GM18511 (cell line): ENCODE measurements around the gene NPPC.
"Not testable (repeated sequence)": the region's sequence is repeated elsewhere in the genome, so short reads cannot be mapped to it uniquely, and the experiment has no call there.

Source experiments
- ATAC-seq: cut with Tn5 transposase; IDR thresholded peaks from one replicate; pipeline ENCODE4 v1.9.1; 2021; ENCODE audit warnings: mild to moderate bottlenecking, moderate library complexity; ENCODE audit not compliant: unreplicated experiment

The NPPC gene, protein sequence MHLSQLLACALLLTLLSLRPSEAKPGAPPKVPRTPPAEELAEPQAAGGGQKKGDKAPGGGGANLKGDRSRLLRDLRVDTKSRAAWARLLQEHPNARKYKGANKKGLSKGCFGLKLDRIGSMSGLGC

DNA sequence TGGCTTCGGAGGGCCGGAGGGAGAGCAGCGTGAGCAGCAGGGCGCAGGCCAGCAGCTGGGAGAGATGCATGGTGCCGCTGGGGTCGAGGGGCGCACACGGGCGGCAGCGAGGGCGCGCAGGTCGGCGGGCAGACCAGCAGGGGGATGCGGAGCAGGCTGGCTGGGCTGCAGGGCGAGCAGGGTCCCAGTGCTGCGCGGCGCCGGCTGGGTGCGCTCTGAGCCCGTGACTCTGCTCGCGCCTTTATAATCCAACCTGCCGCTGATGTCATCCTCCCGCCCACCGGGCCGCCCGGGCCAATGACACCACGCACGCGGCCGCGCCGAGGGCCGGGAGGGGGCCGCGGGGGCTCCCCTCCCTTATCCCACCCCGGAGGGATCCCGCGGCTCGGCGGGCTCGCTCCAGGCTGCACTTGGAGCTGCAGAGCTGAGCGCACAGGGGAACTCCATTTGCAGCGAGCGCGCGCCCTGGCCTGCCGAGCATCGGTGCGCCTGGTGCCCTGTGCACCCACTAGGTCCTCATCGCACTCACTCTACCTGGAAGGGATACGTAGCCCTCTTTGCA is at the start of gene NPPC:
TSS of gene NPPC (minus strand) at position 217 of the 562 bp plus-strand sequence. CDS start at position 70, 147 bp downstream.
- ATAC-seq, result peak; percentile 64

DNA sequence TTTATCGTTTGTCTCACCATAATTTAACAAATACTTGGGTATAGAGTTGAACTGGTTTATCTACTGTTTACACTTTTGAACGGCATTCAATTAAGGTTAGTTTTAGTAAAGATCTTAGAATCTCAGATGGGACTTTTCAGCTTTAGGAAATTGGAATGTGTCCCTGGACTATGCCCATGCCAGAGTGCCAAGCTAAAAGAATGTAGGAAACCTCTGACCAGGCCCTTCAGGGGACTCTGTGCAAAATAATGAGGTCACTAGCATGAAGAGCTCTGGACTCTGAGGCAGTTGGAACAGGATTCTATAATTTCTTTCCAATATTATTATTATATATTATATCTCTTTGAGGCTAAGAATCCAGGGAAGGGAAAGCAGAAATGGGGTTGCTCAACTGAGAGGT is 48.8 kb upstream of the NPPC start:
- no peak for ATAC-seq

DNA sequence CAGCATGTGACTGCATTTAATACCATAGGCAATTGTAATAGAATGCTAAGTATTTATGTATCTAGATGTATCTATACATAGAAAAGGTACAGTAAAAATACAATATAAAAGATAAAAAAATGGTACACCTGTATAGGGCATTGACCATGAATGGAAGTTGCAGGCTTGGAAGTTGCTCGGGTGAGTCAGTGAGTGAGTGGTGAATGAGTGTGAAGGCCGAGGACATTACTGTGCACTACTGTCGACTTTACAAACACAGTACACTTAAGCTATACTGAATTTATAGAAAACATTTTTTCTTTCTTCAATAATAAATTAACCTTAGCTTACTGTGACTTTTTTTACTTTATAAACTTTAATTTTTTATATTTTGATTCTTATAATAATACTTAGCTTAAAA is 44.3 kb upstream of the NPPC start:
- no peak for ATAC-seq

DNA sequence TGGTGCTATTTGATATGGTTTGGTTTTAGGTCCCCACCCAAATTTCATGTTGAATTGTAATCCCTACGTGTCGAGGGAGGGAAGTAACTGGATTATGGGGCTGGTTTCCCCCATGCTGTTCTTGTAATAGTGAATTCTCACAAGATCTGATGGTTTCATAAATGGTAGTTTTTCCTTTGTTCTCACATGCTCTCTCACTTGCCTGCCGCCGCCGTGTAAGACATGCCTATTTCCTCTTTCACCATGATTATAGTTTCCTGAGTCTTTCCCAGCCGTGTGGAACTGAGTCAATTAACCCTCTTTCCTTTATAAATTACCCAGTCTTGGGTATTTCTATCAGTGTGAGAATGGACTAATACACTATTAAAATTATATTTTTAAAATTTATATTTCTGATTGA is 42.6 kb upstream of the NPPC start:
- no peak for ATAC-seq

DNA sequence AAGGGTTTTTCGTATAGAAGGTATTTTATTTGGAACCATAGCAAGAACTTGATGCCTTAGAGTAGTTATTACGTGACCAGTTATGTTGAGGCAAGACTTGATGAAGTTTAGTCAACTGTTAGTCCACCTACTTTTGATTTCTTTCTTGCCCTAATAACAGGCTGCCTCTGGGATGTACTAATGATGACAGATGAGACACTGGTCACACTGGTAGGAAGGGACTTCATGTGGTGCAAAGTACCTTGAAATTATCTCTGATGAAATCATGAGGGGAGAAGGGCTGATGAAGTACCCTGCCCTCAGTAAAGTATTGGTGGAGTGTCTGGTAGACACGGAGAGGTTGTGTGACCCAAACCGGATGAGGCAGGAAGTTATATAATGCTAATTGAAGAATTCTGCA is 40.7 kb upstream of the NPPC start:
- ATAC-seq, result no peak

DNA sequence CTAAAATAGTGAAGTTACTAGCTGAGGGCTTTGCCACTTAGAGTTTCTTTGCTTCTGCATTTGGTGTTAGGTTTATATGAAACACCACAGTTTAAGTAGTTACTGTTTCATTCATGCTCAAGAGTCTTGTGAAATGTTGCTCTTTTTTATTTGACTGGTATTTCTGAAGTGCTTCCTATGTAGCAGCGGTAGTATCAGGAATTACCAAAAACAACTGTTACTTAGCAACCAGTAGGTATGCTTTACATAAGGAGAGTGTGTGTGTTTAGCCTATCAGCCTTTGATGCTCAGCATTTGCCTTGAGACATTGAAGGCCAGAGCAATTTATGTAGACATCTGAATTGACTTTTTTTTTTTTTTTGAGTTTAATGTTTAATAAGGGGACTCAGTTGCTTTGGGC is 38.9 kb upstream of the NPPC start:
- no peak for ATAC-seq

DNA sequence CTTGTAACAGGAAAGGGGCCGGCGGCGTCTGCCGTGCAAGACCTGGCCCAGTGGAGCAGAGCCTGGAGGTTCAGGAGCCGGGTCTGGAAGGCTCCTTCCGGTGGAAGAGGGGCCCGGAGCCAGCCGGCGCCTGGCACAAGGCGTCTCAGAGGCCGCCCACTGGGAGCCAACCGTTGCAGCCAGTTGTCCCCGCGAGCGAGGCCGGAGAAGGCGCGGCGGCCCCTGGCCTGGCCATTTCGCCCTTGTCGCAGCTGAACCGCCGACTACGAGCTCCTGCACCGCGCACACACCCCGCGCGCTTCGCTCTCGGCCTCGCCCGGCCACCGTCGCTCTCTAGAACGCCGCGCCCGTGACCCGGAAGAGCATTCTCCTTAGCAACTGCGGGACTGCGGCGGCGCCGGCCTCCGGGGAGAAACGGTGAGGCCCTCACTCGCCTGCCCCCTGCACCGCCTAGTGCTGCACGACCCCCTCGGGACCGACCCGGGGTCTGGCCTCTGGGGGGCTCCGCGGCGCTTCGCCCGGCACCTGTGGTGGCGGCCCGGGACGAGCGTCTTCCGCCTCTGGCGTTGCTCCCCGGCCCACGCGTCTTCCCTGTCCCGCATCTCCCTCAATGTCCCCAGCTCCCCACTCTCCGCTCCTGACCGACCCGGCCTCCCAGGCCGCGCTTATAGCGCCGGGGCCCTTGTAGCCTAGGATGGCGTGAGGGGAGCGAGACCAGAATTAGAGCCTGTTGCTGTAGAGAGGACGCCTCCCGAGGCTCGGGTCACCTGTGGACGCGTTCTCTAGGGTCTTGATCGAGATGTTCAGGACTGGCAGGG is 35.4 kb upstream of the NPPC start, which contains the start of gene DIS3L2:
TSS of gene DIS3L2 (plus strand) at position 365 of the 818 bp plus-strand sequence. CDS start 53,215 bp downstream, outside the sequence.
- ATAC-seq, result peak; percentile 97

DNA sequence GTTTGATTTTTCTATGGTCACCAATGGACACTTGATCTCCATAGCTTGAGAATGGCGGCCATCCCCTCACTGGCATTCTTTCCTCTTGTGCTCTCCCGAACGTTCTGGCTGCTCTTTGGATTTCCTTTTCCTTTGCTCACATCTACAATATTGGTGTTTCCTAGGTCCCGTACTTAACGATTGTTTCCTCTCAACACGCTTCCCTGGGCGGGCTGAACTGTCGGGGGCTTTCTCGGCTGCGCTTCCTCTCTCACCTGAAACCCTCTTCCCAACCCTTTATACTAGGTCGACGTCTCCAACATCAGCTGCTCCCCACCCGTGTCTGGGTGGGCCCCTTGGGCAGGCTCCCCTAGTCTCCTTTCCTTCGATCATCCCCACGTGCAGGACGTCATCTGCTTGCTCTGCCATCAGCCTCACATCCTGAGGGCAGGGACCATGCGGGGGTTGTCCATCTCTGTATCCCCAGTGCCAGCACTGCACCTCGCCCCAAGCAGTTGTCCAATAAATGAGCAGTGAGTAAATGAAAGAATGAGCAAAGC is 34.7 kb upstream of the NPPC start:
- peak; percentile 44 for ATAC-seq

DNA sequence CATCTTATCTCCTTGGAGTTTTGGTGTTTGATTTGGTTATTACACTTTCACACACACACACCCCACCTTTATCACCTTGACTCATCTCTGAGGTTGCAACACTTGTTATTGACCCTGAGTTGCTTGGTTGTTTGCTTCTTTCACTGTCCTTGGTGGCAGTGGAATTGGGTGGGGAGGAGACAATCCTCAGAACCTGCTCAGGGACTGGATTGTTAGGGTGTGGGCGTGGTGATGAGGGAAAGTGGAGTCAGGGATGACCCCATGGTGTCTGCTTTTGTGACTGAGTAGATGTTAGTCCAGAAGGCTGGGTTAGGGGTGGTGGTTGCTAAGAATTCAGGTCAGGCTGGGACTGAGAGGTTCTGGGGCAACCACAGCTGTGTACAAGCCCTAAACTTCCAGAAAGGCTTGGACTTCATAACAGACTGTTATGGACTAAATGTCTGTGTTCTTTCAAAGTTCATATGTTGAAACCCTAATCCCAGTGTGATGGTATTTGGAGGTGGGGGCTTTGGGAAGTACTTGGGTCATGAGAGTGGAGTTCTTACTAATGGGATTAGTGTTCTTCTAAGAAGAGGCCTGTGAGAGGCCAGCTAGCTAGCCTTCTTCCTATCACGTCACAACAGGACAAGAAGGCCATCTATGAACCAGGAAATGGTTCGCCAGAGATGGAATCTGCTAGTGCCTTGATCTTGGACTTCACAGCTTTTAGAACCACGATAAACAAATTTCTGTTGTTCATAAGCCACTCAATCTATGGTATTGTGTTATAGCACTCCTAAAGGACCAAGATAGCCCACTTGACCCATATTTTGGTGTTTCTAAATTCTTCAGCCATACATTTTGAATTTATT is 31.9 kb upstream of the NPPC start:
- no peak for ATAC-seq

DNA sequence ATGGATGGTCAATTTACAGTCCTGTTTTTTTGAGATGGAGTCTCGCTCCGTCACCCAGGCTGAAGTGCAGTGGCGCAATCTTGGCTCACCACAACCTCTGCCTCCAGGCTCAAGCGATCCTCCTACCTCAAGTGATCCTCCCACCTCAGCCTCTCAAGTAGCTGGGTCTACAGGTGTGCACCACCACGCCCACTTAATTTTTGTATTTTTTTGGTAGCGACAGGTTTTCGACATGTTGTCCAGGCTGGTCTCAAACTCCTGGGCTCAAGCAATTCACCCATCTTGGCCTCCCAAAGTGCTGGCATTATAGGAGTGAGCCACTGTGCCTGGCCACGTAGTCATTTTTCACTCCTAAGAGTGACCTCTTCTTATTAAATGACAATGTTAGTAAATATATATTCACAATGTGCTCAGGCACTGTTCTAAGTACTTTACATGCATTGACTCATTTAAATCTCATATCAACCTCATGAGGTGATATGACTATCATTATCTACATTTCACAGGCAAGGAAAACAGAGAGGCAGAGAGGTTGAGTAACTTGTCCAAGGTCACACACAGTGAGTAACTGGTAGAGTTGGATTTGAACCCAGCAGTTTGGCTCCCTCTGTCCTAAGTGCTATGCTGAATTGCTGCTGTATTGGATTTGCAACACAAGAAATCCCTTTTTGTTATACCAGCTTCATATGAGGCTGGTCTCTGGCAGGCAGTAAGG is 29.7 kb upstream of the NPPC start:
- no peak for ATAC-seq

DNA sequence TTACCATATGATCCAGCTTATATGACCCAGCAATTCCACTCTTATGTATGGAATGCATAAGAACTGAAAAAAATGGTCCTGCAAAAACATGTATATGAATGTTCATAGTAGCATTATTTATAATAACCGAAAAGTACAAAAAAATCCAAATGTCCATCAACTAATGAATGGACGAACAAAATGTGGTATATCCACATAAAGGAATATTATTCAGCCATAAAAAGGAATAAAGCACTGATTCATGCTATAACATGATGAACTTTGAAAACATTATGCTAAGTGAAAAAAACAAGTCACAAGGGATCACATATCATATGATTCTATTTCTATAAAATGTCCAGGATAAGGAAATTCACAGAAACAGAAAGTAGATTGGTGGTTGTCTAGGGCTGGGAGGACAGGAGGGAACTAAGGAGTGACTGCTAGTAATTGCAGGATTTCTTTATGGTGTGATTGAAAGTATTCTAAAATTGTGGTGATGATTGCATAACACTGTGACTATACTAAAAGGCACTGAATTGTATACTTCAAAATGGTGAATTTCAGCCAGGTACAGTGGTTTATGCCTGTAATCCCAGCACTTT is 25.3 kb upstream of the NPPC start:
- ATAC-seq, result no peak

DNA sequence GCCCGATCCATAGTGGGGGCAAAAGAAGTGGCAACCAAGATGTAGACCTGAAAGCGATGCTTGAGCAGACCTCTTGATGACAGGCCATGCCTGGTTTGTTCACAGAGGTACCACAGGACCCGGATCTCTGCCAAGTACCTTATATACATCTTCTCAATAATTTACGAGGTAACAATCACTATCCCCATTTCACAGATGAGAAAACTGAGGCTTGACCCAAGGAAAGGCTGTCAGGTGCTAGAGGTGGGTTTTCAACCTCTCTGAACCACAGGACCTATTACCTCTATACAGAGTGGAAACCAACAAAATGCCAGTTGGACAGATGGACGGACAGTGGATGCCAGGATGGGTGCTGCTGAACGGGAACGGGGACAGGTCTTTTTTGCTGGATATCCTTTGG is 21.5 kb upstream of the NPPC start:
- no peak for ATAC-seq

DNA sequence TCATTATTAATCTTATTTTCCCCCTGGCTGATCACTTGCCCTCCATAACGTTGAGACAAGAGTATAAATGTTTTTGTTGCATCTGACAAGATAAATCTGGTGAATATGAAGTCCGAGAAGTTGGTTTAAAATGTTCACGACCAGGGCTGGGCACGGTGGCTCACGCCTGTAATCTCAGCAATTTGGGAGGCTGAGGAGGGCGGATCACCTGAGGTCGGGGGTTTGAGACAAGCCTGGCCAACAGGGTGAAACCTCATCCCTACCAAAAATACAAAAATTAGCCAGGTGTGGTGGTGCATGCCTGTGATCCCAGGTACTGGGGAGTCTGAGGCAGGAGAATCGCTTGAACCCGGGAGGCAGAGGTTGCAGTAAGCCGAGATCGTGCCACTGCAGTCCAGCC is 20.9 kb upstream of the NPPC start:
- not testable (repeated sequence) for ATAC-seq

DNA sequence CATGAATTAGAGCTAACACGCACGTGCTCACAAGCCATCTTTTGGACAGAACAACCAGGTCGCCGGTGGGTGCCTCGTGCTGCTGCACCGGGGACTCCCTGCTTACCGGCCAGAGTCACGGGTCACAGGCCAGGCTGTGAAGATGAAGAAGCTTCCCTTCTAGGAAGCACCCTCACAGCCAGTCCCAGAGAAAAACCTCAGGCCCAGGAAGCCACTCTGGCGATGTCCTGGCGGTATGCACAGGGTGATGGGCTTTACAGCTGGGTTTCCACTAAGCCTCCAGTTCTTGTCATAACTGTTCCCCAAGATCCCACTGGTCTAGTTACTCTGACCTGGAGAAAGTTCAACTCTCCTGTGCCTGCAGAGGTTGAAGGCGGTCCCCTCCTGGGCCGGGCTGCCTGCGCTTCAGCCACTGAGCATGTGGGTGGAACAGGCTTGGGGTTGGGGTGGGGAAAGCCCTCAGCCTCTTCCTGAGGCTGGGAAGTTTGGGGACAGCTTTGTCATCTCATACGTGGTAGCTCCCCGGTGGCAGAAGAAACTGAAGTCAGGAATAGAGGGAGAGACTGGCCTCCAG is 20.1 kb upstream of the NPPC start:
- no peak for ATAC-seq

DNA sequence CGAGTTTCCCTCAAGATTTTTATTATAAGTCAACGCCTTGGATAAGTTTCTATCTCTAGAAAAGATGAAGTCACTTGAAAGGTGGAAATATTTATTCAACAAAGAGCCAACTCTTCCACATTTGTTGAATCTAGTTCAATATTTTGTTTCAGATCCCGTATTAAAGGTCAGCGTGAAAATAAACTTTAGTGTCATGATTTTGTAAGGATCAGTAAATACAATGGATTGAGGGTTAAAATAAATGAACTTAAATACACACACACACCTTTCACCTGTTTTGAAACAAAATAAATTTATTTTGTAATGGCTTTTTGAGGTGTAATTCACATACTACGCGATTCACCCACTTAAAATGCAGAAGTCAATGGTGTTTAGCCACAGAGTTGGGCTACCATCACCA is 16.0 kb upstream of the NPPC start:
- no peak for ATAC-seq

DNA sequence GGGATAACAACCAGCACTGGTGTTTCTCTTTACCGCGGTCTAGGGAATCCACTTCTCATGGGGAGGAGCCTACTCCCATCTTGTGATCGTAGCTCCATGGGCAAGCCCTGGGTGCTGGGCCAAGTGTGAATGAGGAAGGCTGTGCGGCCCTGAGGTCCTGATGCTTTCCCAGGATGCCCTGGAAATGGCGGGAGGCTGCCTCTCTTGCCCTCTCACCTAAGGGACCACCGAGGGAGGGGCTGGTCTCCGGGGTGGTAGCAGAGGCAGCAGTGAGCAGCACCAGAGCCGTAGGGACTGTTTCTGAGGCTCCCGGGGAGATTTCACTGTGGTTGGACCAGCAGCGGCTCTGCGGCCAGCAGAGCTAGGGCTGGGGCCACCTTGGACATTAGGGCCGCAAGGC is 15.5 kb upstream of the NPPC start:
- ATAC-seq, result no peak

DNA sequence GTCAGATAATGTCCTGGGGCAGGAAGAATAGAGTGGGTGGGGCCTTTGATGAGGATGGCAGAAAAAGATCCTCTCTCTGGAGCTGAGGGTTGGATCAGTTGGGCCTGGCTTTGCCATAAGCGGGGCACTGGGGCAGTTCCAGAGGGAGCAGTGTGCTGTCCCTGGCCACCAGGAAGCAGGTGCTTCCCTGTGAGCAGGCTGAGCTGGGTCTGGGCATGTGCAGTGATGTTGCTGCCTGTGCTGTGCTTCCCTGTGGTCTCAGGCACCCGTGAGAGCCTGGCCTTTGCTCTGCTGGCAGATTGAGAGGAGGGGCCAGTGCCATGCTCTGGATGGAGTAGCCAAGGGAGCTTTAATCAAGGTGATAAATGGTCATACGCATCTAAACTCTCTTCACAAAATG is 14.6 kb upstream of the NPPC start:
- ATAC-seq, result no peak

DNA sequence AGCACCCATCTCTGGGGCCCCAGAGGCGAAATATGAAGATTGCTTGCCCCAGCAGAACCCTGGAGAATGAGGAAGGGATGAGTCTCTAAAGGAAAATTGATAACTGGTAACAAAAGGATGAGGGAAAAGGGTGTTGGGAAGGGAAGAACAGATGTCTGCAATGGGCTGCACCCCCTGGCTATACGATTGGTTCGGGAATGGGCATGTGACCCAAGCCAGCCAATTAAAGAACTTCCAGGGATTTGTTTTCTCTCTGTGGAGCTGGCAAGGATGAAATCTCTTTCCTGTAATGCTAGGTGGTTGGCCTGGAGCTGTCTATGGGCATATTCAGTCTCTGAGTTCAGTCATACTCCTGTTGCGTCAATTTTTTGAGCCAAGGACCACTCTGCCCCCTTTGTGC is 12.8 kb upstream of the NPPC start:
- ATAC-seq, result no peak

DNA sequence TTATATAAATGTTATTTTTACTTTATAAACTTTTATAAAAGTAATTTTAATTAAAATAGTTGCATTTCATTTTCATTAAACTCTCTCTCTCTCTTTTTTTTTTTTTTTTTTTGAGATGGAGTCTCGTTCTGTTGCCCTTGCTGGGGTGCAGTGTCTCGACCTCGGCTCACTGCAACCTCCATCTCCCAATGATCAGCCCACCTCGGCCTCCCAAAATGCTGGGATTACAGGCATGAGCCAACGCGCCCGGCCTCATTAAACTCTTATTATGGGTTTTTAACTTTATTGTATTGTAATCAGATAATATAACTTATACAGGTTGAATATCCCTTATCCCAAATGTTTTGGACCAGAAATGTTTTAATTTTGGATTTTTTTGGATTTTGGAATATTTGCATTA is 10.9 kb upstream of the NPPC start:
- ATAC-seq, result no peak

DNA sequence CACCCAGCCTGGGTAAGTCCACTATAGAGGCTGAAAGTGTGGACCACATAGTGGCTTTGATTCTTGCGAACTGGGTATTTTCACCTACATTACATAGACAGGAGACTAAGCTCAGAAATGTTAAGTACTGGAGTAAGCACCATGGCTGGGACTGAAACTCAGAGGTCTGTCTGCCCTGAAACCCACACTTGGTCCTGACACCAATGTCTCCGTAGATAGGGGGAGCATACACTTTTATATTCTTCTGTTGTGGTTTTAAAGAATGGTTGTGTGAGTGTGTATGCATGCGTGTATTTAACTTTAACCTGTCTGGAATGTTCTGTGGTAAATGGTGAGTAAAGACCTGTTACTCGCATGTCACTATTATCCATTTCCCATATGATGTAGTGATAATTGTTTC is 10.3 kb upstream of the NPPC start:
- no peak for ATAC-seq
